HepG2 (cell line): ENCODE data around the gene WDR82. TPM values are rescaled to one million over a fixed set of nuclear protein-coding genes. Genes with fewer than 3 reads are reported as not detected.

Experiments
- HNF4A ChIP-seq: sonication (generic); formaldehyde crosslinking; IDR thresholded peaks from 2 replicates; pipeline ENCODE4 v1.4.0; 2020; ENCODE audit warnings: missing genetic modification reagents
- MLLT10 ChIP-seq: sonication (generic); formaldehyde crosslinking; IDR thresholded peaks from 2 replicates; pipeline ENCODE4 v1.4.0; 2020; ENCODE audit warnings: missing genetic modification reagents
- NCOA1 ChIP-seq: sonication (generic); formaldehyde crosslinking; IDR thresholded peaks from 2 replicates; pipeline ENCODE4 v1.9.0; 2021; ENCODE audit warnings: missing genetic modification reagents
- NR2F1 ChIP-seq, 2 experiments: fragments of 450-650 bp in 1 of 2; formaldehyde crosslinking in 1 of 2; IDR thresholded peaks; 2 replicates each; pipeline versions ENCODE4 v1.5.0 to v1.6.1; 2016 to 2020; ENCODE audit warnings: mild to moderate bottlenecking in 1 of 2, missing compliant biosample characterization in 1 of 2, missing genetic modification reagents in 1 of 2, moderate library complexity in 1 of 2
- PRDM15 ChIP-seq: sonication (generic); formaldehyde crosslinking; IDR thresholded peaks from 2 replicates; pipeline ENCODE4 v1.4.0; 2020; ENCODE audit warnings: missing genetic modification reagents
- RARA ChIP-seq: IDR thresholded peaks from 2 replicates; pipeline ENCODE4 v1.6.1; 2016; ENCODE audit warnings: missing genetic modification reagents, missing compliant biosample characterization
- SNAPC5 ChIP-seq: sonication (generic); formaldehyde crosslinking; IDR thresholded peaks from 2 replicates; pipeline ENCODE4 v1.8.1; 2023; ENCODE audit warnings: mild to moderate bottlenecking, missing genetic modification reagents, borderline replicate concordance
- SYNCRIP ChIP-seq: fragments of 200-400 bp; formaldehyde crosslinking; IDR thresholded peaks from 2 replicates; pipeline ENCODE4 v1.6.1; 2018; ENCODE audit warnings: mild to moderate bottlenecking, low read depth, low read length; ENCODE audit not compliant: insufficient read depth
- TFDP1 ChIP-seq: IDR thresholded peaks from 2 replicates; pipeline ENCODE4 v1.6.1; 2016; ENCODE audit warnings: missing compliant biosample characterization, missing genetic modification reagents, borderline replicate concordance
- ZBTB34 ChIP-seq: sonication (generic); formaldehyde crosslinking; IDR thresholded peaks from 2 replicates; pipeline ENCODE4 v1.8.0; 2022; ENCODE audit warnings: mild to moderate bottlenecking, missing genetic modification reagents
- ZBTB4 ChIP-seq: sonication (generic); formaldehyde crosslinking; IDR thresholded peaks from 2 replicates; pipeline ENCODE4 v1.4.0; 2020; ENCODE audit warnings: missing genetic modification reagents, mild to moderate bottlenecking, borderline replicate concordance
- ZFP91 ChIP-seq: sonication (generic); formaldehyde crosslinking; IDR thresholded peaks from 2 replicates; pipeline ENCODE4 v1.9.0; 2022; ENCODE audit warnings: missing genetic modification reagents, mild to moderate bottlenecking, borderline replicate concordance
- ZNF232 ChIP-seq: sonication (generic); formaldehyde crosslinking; IDR thresholded peaks from 2 replicates; pipeline ENCODE4 v1.4.0; 2020; ENCODE audit warnings: missing genetic modification reagents, borderline replicate concordance
- ZNF326 ChIP-seq: sonication (generic); formaldehyde crosslinking; IDR thresholded peaks from 2 replicates; pipeline ENCODE4 v1.4.0; 2020; ENCODE audit warnings: missing genetic modification reagents, borderline replicate concordance
- ZNF333 ChIP-seq: sonication (generic); formaldehyde crosslinking; IDR thresholded peaks from 2 replicates; pipeline ENCODE4 v1.4.0; 2020; ENCODE audit warnings: mild to moderate bottlenecking, missing genetic modification reagents, borderline replicate concordance
- ZNF546 ChIP-seq: sonication (generic); formaldehyde crosslinking; conservative IDR thresholded peaks from 2 replicates; pipeline ENCODE4 v1.8.1; 2023; ENCODE audit warnings: mild to moderate bottlenecking, missing genetic modification reagents
- polyA plus RNA-seq, 8 experiments: library from polyadenylated mRNA; depleted of rRNA in 3 of 8; stranded (reverse) in 7 of 8; unstranded in 1 of 8; fragments of >200 nt; fragmentation: Illumina TruSeq in 4 of 8; extraction: Trizol in 4 of 8; gene quantifications; 2 replicates each; pipeline versions ENCODE4 v1.2.1 to v1.2.3, GENCODE V29; 2011 to 2016; ENCODE audit warnings: low read depth in 4 of 8, missing spikeins in 1 of 8, mixed read lengths in 1 of 8; ENCODE audit not compliant: insufficient read depth in 1 of 8
- total RNA-seq, 5 experiments: library from RNA; depleted of rRNA; stranded (reverse); fragments of >200 nt; fragmentation: Illumina TruSeq; extraction: Trizol; gene quantifications; 2 replicates each; pipeline ENCODE4 v1.2.3, GENCODE V29; 2016; ENCODE audit warnings: low read depth in 1 of 5

The WDR82 gene
- total and polyA plus RNA-seq, 2 of the 13 experiments (the other 11 are each of a cell fraction or from before 2014, with no cell fraction given), result 39.1 to 59.5 TPM

GRCh38 chr3:52216585-52217408, 61.7 kb downstream of the WDR82 start (continued):
- TF ChIP-seq ZNF546 (CRISPR knock-in tag) (no peak), ZNF232 (CRISPR knock-in tag) (no peak), MLLT10 (no peak), SNAPC5 (CRISPR knock-in tag) (no peak), TFDP1 (CRISPR knock-in tag) (no peak), HNF4A (CRISPR knock-in tag) (0 out of 2 replicates have a peak, but pooled peaks have one; percentile 19), ZFP91 (CRISPR knock-in tag) (peak; percentile 27; the same call in 1 of the 2 replicates), NCOA1 (CRISPR knock-in tag) (no peak), SYNCRIP (no peak), ZNF333 (no peak), ZNF326 (CRISPR knock-in tag) (no peak), ZBTB34 (CRISPR knock-in tag) (no peak), RARA (0 out of 2 replicates have a peak, but pooled peaks have one; percentile 28), PRDM15 (no peak), ZBTB4 (CRISPR knock-in tag) (no peak), NR2F1 (CRISPR knock-in tag; IDR thresholded peaks at IDR 0.05) (no peak)
